ENCODE measurements around the gene HBP1. TPM values are rescaled to one million over a fixed set of nuclear protein-coding genes. Genes with fewer than 3 reads are reported as not detected.

The HBP1 gene
- total and polyA plus RNA-seq, 7 donors = 34.2 to 172 (median 104) TPM

DNA sequence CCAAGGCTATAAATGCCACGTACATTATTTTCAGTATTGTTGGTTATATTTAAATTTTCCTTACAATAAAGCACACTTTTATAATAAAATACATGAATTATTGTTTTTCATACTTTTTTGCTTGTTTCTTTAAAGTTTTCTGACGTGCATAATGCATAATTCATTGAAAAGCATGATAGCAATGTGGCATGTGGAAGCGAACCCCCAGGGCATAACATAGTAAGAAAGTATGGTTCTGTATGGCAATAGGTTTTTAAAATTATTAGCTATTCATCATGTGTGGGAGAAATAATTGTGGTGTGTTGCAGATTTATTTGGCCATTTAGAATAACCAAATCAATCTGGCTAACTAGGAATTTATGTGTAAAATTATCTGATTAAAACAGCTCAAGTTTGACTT, 7.4 kb upstream of the HBP1 start:
- DNase-seq = no peak
- Histone ChIP-seq H3K27me3 (no peaks in the 10 kb centered on the region), H3K27ac (no peak overlapping the region), H3K4me1 (no peaks in the 10 kb centered on the region), H3K4me3 (no peak overlapping the region), H3K9me3 (no peaks in the 10 kb centered on the region), H3K36me3 (no peaks in the 10 kb centered on the region)
- WGBS, 2 donors = 84 to 85% methylated on average over 3 of the region's 3 CpGs
- no peak for TF ChIP-seq POLR2AphosphoS5 (IDR thresholded peaks at IDR 0.05)
- TF ChIP-seq, protein P1, sequence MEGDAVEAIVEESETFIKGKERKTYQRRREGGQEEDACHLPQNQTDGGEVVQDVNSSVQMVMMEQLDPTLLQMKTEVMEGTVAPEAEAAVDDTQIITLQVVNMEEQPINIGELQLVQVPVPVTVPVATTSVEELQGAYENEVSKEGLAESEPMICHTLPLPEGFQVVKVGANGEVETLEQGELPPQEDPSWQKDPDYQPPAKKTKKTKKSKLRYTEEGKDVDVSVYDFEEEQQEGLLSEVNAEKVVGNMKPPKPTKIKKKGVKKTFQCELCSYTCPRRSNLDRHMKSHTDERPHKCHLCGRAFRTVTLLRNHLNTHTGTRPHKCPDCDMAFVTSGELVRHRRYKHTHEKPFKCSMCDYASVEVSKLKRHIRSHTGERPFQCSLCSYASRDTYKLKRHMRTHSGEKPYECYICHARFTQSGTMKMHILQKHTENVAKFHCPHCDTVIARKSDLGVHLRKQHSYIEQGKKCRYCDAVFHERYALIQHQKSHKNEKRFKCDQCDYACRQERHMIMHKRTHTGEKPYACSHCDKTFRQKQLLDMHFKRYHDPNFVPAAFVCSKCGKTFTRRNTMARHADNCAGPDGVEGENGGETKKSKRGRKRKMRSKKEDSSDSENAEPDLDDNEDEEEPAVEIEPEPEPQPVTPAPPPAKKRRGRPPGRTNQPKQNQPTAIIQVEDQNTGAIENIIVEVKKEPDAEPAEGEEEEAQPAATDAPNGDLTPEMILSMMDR (IDR thresholded peaks at IDR 0.05) = no peak
- no peak for TF ChIP-seq POLR2A (IDR thresholded peaks at IDR 0.05)
- TF ChIP-seq EP300 (IDR thresholded peaks at IDR 0.05) = no peak
- intact Hi-C loops (cut with DNase I) = loop anchor here (10.0 kb wide), 4 partner anchors 403 to 987 kb away; partner anchors contain the start of genes COG5, DLD and DUS4L

DNA sequence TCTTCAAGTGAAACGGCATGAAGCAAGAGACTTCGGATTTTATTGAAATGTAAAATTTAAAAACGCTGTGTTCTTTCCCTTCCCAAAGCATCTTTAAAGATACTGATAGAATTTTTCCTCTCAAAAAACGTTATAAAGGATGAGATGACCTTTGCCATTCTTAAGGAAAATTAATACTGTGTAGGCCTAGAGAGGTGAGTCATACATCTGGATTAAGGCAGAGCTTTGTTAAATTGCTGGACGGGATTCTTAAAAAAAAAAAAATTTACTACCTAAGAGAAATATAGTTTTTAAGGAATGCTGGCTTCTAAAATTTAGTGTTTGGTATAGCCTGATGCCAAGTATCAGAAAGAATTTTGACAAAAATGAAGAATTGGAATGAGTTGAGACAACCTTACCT, 6.3 kb upstream of the HBP1 start:
- 75 to 83% methylated on average over 5 of the region's 5 CpGs for WGBS, 2 donors
- no peak overlapping the region for H3K27ac ChIP-seq
- DNase-seq = no peak
- H3K27me3 ChIP-seq = no peaks in the 10 kb centered on the region
- no peaks in the 10 kb centered on the region for H3K9me3 ChIP-seq
- no peak for TF ChIP-seq EP300 (IDR thresholded peaks at IDR 0.05)
- no peak for TF ChIP-seq POLR2AphosphoS5 (IDR thresholded peaks at IDR 0.05)
- TF ChIP-seq POLR2A (IDR thresholded peaks at IDR 0.05) = no peak
- TF ChIP-seq, protein P1 (IDR thresholded peaks at IDR 0.05) = no peak
- peaks cover 0 to 8% (median 0%) of the 10 kb centered on the region in 4 donors for H3K4me1 ChIP-seq
- intact Hi-C loops (cut with DNase I) = loop anchor here (10.0 kb wide), 4 partner anchors 402 to 988 kb away; partner anchors contain the start of genes COG5, DLD and DUS4L
- H3K36me3 ChIP-seq = no peaks in the 10 kb centered on the region
- H3K4me3 ChIP-seq = no peak overlapping the region

DNA sequence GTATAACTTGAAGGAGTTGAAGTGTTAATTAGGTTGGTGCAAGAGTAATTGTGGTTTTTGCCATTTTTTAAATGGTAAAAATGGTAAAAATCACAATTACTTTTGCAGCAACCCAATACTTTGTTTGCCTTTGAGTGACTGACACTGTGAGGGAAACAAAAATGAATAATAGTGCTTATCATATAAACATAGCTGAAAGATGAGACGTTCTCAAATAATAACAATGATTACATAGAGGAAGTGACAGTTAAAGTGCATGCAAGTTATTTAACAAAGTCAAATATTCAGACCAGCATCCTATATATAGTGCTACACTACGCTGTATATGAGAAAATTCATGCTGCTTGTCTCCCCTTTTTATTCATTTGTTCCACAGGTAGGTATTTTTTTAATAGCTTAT, 4.7 kb upstream of the HBP1 start:
- H3K4me1 ChIP-seq = peaks cover 0 to 8% (median 0%) of the 10 kb centered on the region in 4 donors
- H3K27ac ChIP-seq = no peak overlapping the region
- H3K27me3 ChIP-seq = no peaks in the 10 kb centered on the region
- H3K9me3 ChIP-seq = no peaks in the 10 kb centered on the region
- no peak overlapping the region for H3K4me3 ChIP-seq
- no peak for DNase-seq
- H3K36me3 ChIP-seq = no peaks in the 10 kb centered on the region
- 50 to 74% methylated on average over 2 of the region's 2 CpGs for WGBS, 2 donors
- intact Hi-C loops (cut with DNase I) = loop anchor here (10.0 kb wide), 4 partner anchors 401 to 989 kb away; partner anchors contain the start of genes COG5, DLD and DUS4L
- TF ChIP-seq POLR2A (IDR thresholded peaks at IDR 0.05) (no peak), EP300 (IDR thresholded peaks at IDR 0.05) (no peak), POLR2AphosphoS5 (IDR thresholded peaks at IDR 0.05) (no peak)
- TF ChIP-seq, protein P1 (IDR thresholded peaks at IDR 0.05) = no peak

DNA sequence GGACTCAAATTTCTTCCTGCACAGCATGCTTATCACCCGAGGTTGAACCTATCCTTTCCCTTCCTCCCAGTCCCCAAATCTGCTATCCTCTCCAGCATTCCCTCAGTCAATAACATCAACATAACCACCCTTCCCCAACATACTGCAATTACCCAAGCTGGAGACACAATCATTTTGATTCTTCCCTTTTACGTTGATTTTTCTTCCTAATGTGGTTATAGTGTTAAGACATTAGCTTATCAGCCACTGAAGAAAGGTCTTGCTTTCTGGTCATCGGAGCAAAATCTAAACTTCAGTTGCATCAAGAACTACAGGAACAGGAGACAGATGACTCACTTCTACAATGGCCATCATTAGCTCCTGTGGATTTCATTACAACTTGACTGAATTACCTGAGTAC, 3.5 kb upstream of the HBP1 start:
- Histone ChIP-seq H3K27ac (no peak overlapping the region), H3K36me3 (no peaks in the 10 kb centered on the region), H3K4me1 (peaks cover 0 to 10% (median 3%) of the 10 kb centered on the region in 4 donors), H3K9me3 (no peaks in the 10 kb centered on the region), H3K4me3 (no peak overlapping the region), H3K27me3 (no peaks in the 10 kb centered on the region)
- TF ChIP-seq POLR2A (IDR thresholded peaks at IDR 0.05) = no peak
- TF ChIP-seq, protein P1 (IDR thresholded peaks at IDR 0.05) = no peak
- no peak for TF ChIP-seq POLR2AphosphoS5 (IDR thresholded peaks at IDR 0.05)
- TF ChIP-seq EP300 (IDR thresholded peaks at IDR 0.05) = no peak
- intact Hi-C loops (cut with DNase I) = loop anchor here (5.0 to 10.0 kb wide), 6 partner anchors 399 to 991 kb away; partner anchors contain the start of genes CBLL1, COG5, DLD and DUS4L
- 66 to 87% methylated on average over 3 of the region's 3 CpGs for WGBS, 2 donors
- DNase-seq = no peak

Measured in sigmoid colon (tissue), 7 donors.